B cell (primary cell): ENCODE measurements around the gene LZTR1. TPM values are rescaled to one million over a fixed set of nuclear protein-coding genes. Genes with fewer than 3 reads are reported as not detected.
"Not testable (repeated sequence)": the region's sequence is repeated elsewhere in the genome, so short reads cannot be mapped to it uniquely, and the experiment has no call there.

ENCODE experiments used
- ATAC-seq: fragments of 200-7000 bp; cut with Tn5 transposase; one replicate; pipeline ENCODE4 v1.10.0; 2021; ENCODE audit warnings: low read depth, mild to moderate bottlenecking, moderate number of reproducible peaks, moderate library complexity
- CTCF ChIA-PET: fragments of 350-600 bp; sonication (Branson Sonifier 250); formaldehyde crosslinking; loops from one replicate; lab custom pipeline; 2021; ENCODE audit warnings: antibody characterized with exemption, inconsistent platforms; lab: Charles Lee
- POLR2A ChIA-PET: fragments of 350-600 bp; sonication (Branson Sonifier 250); formaldehyde crosslinking; loops from one replicate; lab custom pipeline; 2021; ENCODE audit warnings: antibody characterized with exemption; lab: Charles Lee
- DNase-seq: peaks from one replicate; pipeline ENCODE4 v3.0.0; 2013
- H2AFZ ChIP-seq: 2 replicates; pipeline ENCODE4 v1.6.1; 2012; ENCODE audit warnings: mild to moderate bottlenecking, low read depth, low read length; ENCODE audit not compliant: insufficient read depth, poor library complexity, severe bottlenecking
- H3K27ac ChIP-seq, 2 donors: 1 replicate in 1 of 2; 2 replicates in 1 of 2; pipeline ENCODE4 v1.5.1; 2012 to 2013; ENCODE audit warnings: low read length in 2 of 2, mild to moderate bottlenecking in 2 of 2, moderate library complexity in 1 of 2
- H3K27me3 ChIP-seq, 4 experiments: fragments of 200-600 bp in 1 of 4; sonication (generic) in 1 of 4; replicated peaks in 1 of 4; 1 replicate in 2 of 4; 2 replicates in 2 of 4; pipeline versions ENCODE4 v1.6.1 to v1.7.0; 2013 to 2016; ENCODE audit warnings: low read length in 3 of 4, mild to moderate bottlenecking in 2 of 4, mixed read lengths in 1 of 4, moderate library complexity in 1 of 4; ENCODE audit not compliant: insufficient read depth in 4 of 4, control insufficient read depth in 3 of 4; ENCODE audit errors: control extremely low read depth in 1 of 4
- H3K36me3 ChIP-seq, 2 experiments: replicated peaks in 1 of 2; 1 replicate in 1 of 2; 2 replicates in 1 of 2; pipeline versions ENCODE4 v1.6.1 to v1.7.1; 2013; ENCODE audit warnings: low read length in 1 of 2; ENCODE audit not compliant: insufficient read depth in 2 of 2, control insufficient read depth in 1 of 2; ENCODE audit errors: control extremely low read depth in 1 of 2, extremely low read depth in 1 of 2
- H3K4me1 ChIP-seq, 2 donors: fragments of 200-600 bp in 1 of 2; sonication (generic) in 1 of 2; 1 replicate in 1 of 2; 2 replicates in 1 of 2; pipeline versions ENCODE4 v1.5.1 to v1.6.1; 2013 to 2017; ENCODE audit warnings: low read length in 2 of 2; ENCODE audit not compliant: control insufficient read depth in 2 of 2, insufficient read depth in 2 of 2
- H3K4me2 ChIP-seq: replicated peaks from 2 replicates; pipeline ENCODE3; 2012; ENCODE audit warnings: mild to moderate bottlenecking, low read depth, low read length; ENCODE audit not compliant: poor library complexity, severe bottlenecking
- H3K4me3 ChIP-seq, 5 experiments: fragments of 200-600 bp in 1 of 5; sonication (generic) in 1 of 5; 1 replicate in 3 of 5; 2 replicates in 2 of 5; pipeline versions ENCODE4 v1.5.1 to v1.7.0; 2011 to 2016; ENCODE audit warnings: low read length in 4 of 5, mild to moderate bottlenecking in 4 of 5, low read depth in 2 of 5, control low read depth in 1 of 5, moderate library complexity in 1 of 5; ENCODE audit not compliant: insufficient read depth in 1 of 5; ENCODE audit errors: control extremely low read depth in 1 of 5, extremely low read depth in 1 of 5
- H3K79me2 ChIP-seq: fragments of 200-600 bp; sonication (generic); one replicate; pipeline ENCODE4 v1.6.0; 2016; ENCODE audit warnings: low read length; ENCODE audit not compliant: control insufficient read depth, insufficient read depth
- H3K9ac ChIP-seq: fragments of 200-600 bp; sonication (generic); 2 replicates; pipeline ENCODE4 v1.6.1; 2017; ENCODE audit warnings: mild to moderate bottlenecking, low read length, moderate library complexity
- H3K9me3 ChIP-seq, 3 donors: one replicate each; pipeline versions ENCODE4 v1.6.1 to v1.7.1; 2013; ENCODE audit warnings: low read length in 2 of 3; ENCODE audit not compliant: control insufficient read depth in 2 of 3, insufficient read depth in 1 of 3; ENCODE audit errors: control extremely low read depth in 1 of 3
- H4K20me1 ChIP-seq: 2 replicates; pipeline ENCODE4 v1.6.0; 2012; ENCODE audit warnings: mild to moderate bottlenecking, low read length; ENCODE audit not compliant: insufficient read depth, control insufficient read depth, poor library complexity, severe bottlenecking
- H3K27ac Mint-ChIP-seq: one replicate; pipeline ENCODE4 v1.8.0; 2021; ENCODE audit warnings: mixed read lengths
- H3K27me3 Mint-ChIP-seq: one replicate; pipeline ENCODE4 v1.8.0; 2021; ENCODE audit warnings: mixed read lengths
- H3K4me1 Mint-ChIP-seq: one replicate; pipeline ENCODE4 v1.8.0; 2021; ENCODE audit warnings: mixed read lengths
- H3K4me3 Mint-ChIP-seq: one replicate; pipeline ENCODE4 v1.8.0; 2021; ENCODE audit warnings: mixed read lengths
- H3K9me3 Mint-ChIP-seq: one replicate; pipeline ENCODE4 v1.8.0; 2022; ENCODE audit warnings: mixed read lengths; ENCODE audit not compliant: insufficient read depth
- CTCF ChIP-seq: fragments of 200-600 bp; IDR thresholded peaks from one replicate; pipeline ENCODE4 v1.8.0; 2022; ENCODE audit warnings: antibody characterized with exemption, mild to moderate bottlenecking
- EZH2 ChIP-seq: IDR thresholded peaks from 2 replicates; pipeline ENCODE4 v1.6.1; 2012; ENCODE audit warnings: borderline replicate concordance, low read depth, mild to moderate bottlenecking, moderate library complexity, low read length; ENCODE audit not compliant: insufficient read depth, poor library complexity, severe bottlenecking
- WGBS: methylation state at CpG from one replicate; pipeline ENCODE4 v1.1.5; 2013; ENCODE audit warnings: missing lambda C conversion rate; ENCODE audit not compliant: insufficient coverage; 5-methylcytosine and 5-hydroxymethylcytosine counted together
- intact Hi-C: fragments of 100-400 bp; cut with micrococcal nuclease; formaldehyde crosslinking; loops from one replicate; pipeline ENCODE4 v1.10.0; 2022
- polyA plus RNA-seq: library from polyadenylated mRNA; depleted of rRNA; stranded (reverse); fragments of >200 nt; gene quantifications from 2 replicates; pipeline ENCODE4 v1.2.3, GENCODE V29; 2012
- total RNA-seq, 2 donors: library from RNA; stranded (reverse); fragments of 120-200 nt in 1 of 2; gene quantifications; 1 replicate in 1 of 2; 2 replicates in 1 of 2; pipeline versions ENCODE4 v1.2.3 to v1.2.4, GENCODE V29; 2013 to 2022

The LZTR1 gene
- total and polyA plus RNA-seq, 2 donors (not counting 1 experiment from before 2014, with no cell fraction given): 75.7 to 94.8 TPM

DNA sequence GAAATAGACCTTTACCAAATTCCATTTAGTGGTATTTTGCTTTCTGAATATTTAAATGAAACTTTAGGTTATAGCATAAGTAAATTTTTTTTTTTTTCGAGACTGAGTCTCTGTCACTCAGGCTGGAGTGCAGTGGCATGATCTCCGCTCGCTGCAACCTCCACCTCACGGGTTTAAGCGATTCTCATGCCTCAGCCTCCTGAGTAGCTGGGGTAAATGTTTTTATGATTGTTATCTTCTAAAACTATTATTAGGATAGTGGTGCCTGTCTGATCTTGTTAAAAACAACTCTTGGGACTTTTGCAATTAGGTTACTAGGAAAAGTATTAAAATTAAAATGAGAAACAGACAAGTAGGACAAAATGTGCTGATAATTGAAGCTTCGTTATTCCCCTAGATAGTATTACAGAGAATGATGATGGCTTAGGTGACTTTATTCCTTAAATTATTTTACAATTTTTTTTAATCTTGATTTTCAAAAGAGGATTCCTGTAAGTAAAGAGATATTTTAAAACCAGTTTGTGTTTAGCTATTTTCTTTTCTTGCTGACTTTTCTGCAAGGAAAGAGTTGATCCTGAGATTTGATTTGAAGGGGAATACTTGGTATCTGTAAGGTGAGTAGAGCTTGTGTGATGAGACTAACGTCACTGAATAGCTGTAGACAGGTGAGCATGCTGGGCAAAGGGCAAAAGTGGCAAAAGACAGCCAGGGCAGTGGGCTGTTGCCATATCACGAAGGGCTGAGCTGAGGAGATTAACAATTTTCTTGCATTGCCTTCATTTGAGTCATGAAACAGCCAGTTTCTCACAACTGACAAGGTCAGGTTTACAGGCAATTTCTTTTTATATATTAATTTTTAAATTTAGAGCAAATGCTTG is 44.1 kb upstream of the LZTR1 start:
- H3K27me3 Mint-ChIP-seq: no peaks in the 10 kb centered on the region
- Histone ChIP-seq H4K20me1 (peaks cover 89% of the 10 kb centered on the region), H3K9ac (no peak overlapping the region), H3K9me3 (no peaks in the 10 kb centered on the region), H3K4me1 (peaks cover 18 to 19% of the 10 kb centered on the region in 2 donors), H3K27me3 (no peaks in the 10 kb centered on the region), H2AFZ (no peak overlapping the region), H3K4me3 (no peak overlapping the region), H3K4me2 (peak overlapping the region; percentile 19), H3K79me2 (peaks cover 98% of the 10 kb centered on the region), H3K27ac (no peak overlapping the region), H3K36me3 (peaks cover 9 to 41% of the 10 kb centered on the region in 2 experiments)
- H3K9me3 Mint-ChIP-seq: no peaks in the 10 kb centered on the region
- intact Hi-C loops: no loop called here
- CTCF ChIA-PET: interaction anchor here (0.9 to 1.2 kb wide), 2 partner anchors 15 to 52 kb away, joined by 3 read pairs; no protein-coding TSS in a partner anchor
- POLR2A ChIA-PET: no interaction called here
- DNase-seq: no peak
- peaks cover 66% of the 10 kb centered on the region for H3K4me1 Mint-ChIP-seq
- H3K27ac Mint-ChIP-seq: no peak overlapping the region
- 91% methylated on average over 2 of the region's 8 CpGs for WGBS
- TF ChIP-seq EZH2 (no peak), CTCF (no peak)
- H3K4me3 Mint-ChIP-seq: no peak overlapping the region
- no peak for ATAC-seq

GRCh38 chr22:20939457-20940185 is 42.5 kb upstream of the LZTR1 start:
- not testable (repeated sequence) for H2AFZ ChIP-seq, H3K9me3 Mint-ChIP-seq, H3K9me3 ChIP-seq, H3K4me2 ChIP-seq, H3K27me3 ChIP-seq, H3K4me3 ChIP-seq, DNase-seq, H3K9ac ChIP-seq, ATAC-seq, H3K27me3 Mint-ChIP-seq, H3K27ac ChIP-seq, H3K4me3 Mint-ChIP-seq
- H3K79me2 ChIP-seq: peaks cover 98% of the 10 kb centered on the region
- WGBS: 98% methylated on average over 9 of the region's 14 CpGs
- peak overlapping the region; percentile 70 for H3K27ac Mint-ChIP-seq
- peaks cover 5 to 32% of the 10 kb centered on the region in 2 experiments for H3K36me3 ChIP-seq
- H4K20me1 ChIP-seq: peaks cover 93% of the 10 kb centered on the region
- peaks cover 18 to 19% of the 10 kb centered on the region in 2 donors for H3K4me1 ChIP-seq
- CTCF ChIA-PET: interaction anchor here (0.7 kb wide), 1 partner anchor 1666 kb away, joined by 3 read pairs; no protein-coding TSS in a partner anchor
- POLR2A ChIA-PET: interaction anchor here (0.7 kb wide), 1 partner anchor 66 kb away, joined by 4 read pairs; no protein-coding TSS in a partner anchor
- peaks cover 66% of the 10 kb centered on the region for H3K4me1 Mint-ChIP-seq
- intact Hi-C loops: loop anchor here (2.0 kb wide), 1 partner anchor 13 kb away; no protein-coding TSS in a partner anchor
